Vagina (tissue), 2 donors: ENCODE measurements around the gene CLCA2. TPM values are rescaled to one million over a fixed set of nuclear protein-coding genes. Genes with fewer than 3 reads are reported as not detected.
"Not testable (repeated sequence)": the region's sequence is repeated elsewhere in the genome, so short reads cannot be mapped to it uniquely, and the experiment has no call there.

Experiments used
- DNase-seq, 2 donors: peaks; one replicate each; pipeline ENCODE4 v3.0.0-alpha.2; 2017; ENCODE audit errors: extremely low spot score in 2 of 2
- H3K27ac ChIP-seq: fragments of 200-600 bp; sonication (generic); one replicate; pipeline ENCODE4 v1.5.1; 2019
- H3K27me3 ChIP-seq: fragments of 200-600 bp; sonication (generic); one replicate; pipeline ENCODE4 v1.5.1; 2019
- H3K36me3 ChIP-seq, 2 donors: fragments of 200-600 bp; sonication (generic); one replicate each; pipeline ENCODE4 v1.5.1; 2017 to 2019
- H3K4me1 ChIP-seq: fragments of 200-600 bp; sonication (generic); one replicate; pipeline ENCODE4 v1.5.1; 2019
- H3K4me3 ChIP-seq, 2 donors: fragments of 200-600 bp; sonication (generic); 1 replicate in 1 of 2; 2 replicates in 1 of 2; pipeline ENCODE4 v1.5.1; 2016 to 2019
- H3K9me3 ChIP-seq: fragments of 200-600 bp; sonication (generic); one replicate; pipeline ENCODE4 v1.5.1; 2019
- CTCF ChIP-seq, 3 experiments: fragments of 450-650 bp in 2 of 3; fragments of 200-600 bp in 1 of 3; sonication (generic) in 1 of 3; IDR thresholded peaks; one replicate each; pipeline ENCODE4 v1.5.1; 2017 to 2019; ENCODE audit warnings: antibody characterized with exemption in 3 of 3, mild to moderate bottlenecking in 2 of 3, moderate library complexity in 2 of 3
- POLR2A ChIP-seq, 2 donors: fragments of 450-650 bp; IDR thresholded peaks; one replicate each; pipeline ENCODE4 v1.6.1; 2017; ENCODE audit warnings: antibody characterized with exemption in 2 of 2, mild to moderate bottlenecking in 2 of 2, moderate library complexity in 2 of 2
- POLR2AphosphoS5 ChIP-seq, 2 donors: sonication (generic); formaldehyde crosslinking; IDR thresholded peaks; one replicate each; pipeline ENCODE4 v1.9.0; 2017; ENCODE audit warnings: antibody characterized with exemption in 2 of 2, mild to moderate bottlenecking in 2 of 2, low read depth in 1 of 2; ENCODE audit not compliant: insufficient read depth in 1 of 2
- intact Hi-C: fragments of 100-400 bp; cut with DNase I; formaldehyde crosslinking; loops from one replicate; pipeline ENCODE4 v1.15.1; 2023
- total RNA-seq: library from RNA; depleted of rRNA; stranded (reverse); fragments of >200 nt; gene quantifications from one replicate; pipeline ENCODE4 v1.2.3, GENCODE V29; 2016

Gene CLCA2
- total RNA-seq, 1 donor from 2014 or later: 65.8 TPM

DNA sequence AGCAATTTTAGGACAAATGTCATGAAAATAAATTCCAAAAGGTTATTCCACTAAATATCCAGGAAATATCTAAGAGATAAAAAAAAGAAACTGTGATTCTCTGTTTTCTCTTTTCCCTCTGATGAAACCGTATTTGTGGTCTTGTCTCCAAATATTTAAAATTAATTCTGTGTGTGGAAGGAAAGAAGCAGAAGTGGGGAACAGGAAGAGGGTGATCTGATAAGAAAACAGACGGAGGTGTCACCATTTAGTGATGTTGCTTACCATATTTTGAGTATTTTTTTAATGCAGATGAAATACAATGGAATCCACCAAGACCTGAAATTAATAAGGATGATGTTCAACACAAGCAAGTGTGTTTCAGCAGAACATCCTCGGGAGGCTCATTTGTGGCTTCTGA lies 74.3 kb downstream of the CLCA2 start:
- H3K4me3 ChIP-seq: no peak overlapping the region
- intact Hi-C loops: no loop called here
- H3K27ac ChIP-seq: no peak overlapping the region
- no peaks in the 10 kb centered on the region for H3K36me3 ChIP-seq
- H3K4me1 ChIP-seq: peaks cover 5% of the 10 kb centered on the region
- no peaks in the 10 kb centered on the region for H3K27me3 ChIP-seq
- TF ChIP-seq POLR2AphosphoS5 (IDR thresholded peaks at IDR 0.05; ENCODE audit: insufficient read depth in 1 of 2, low read depth in 1 of 2) (no peak), CTCF (IDR thresholded peaks at IDR 0.05) (no peak), POLR2A (IDR thresholded peaks at IDR 0.05) (no peak)
- no peaks in the 10 kb centered on the region for H3K9me3 ChIP-seq
- no peak for DNase-seq

- Histone ChIP-seq H3K4me3 (no peak overlapping the region), H3K36me3 (no peaks in the 10 kb centered on the region), H3K27ac (no peak overlapping the region), H3K9me3 (no peaks in the 10 kb centered on the region), H3K4me1 (peaks cover 21% of the 10 kb centered on the region), H3K27me3 (no peaks in the 10 kb centered on the region)
- DNase-seq: no peak
- TF ChIP-seq POLR2AphosphoS5 (IDR thresholded peaks at IDR 0.05; ENCODE audit: insufficient read depth in 1 of 2, low read depth in 1 of 2) (no peak), CTCF (IDR thresholded peaks at IDR 0.05) (peak; percentile 36 to 65 (median 64)), POLR2A (IDR thresholded peaks at IDR 0.05) (no peak)
- intact Hi-C loops: loop anchor here (10.0 kb wide), 1 partner anchor 105 kb away; the partner anchor contains the start of gene ODF2L
Measured at GRCh38 chr1:86499987-86500593, 76.1 kb downstream of the CLCA2 start.

- no peak for TF ChIP-seq POLR2AphosphoS5 (IDR thresholded peaks at IDR 0.05; ENCODE audit: insufficient read depth in 1 of 2, low read depth in 1 of 2)
- no peak for TF ChIP-seq CTCF (IDR thresholded peaks at IDR 0.05)
- Histone ChIP-seq H3K36me3 (no peaks in the 10 kb centered on the region), H3K27me3 (no peaks in the 10 kb centered on the region), H3K4me1 (peaks cover 21% of the 10 kb centered on the region), H3K4me3 (no peak overlapping the region), H3K9me3 (no peaks in the 10 kb centered on the region), H3K27ac (no peak overlapping the region)
- intact Hi-C loops: loop anchor here (10.0 kb wide), 1 partner anchor 106 kb away; the partner anchor contains the start of gene ODF2L
- no peak for DNase-seq
Measured at GRCh38 chr1:86500714-86501113, 76.7 kb downstream of the CLCA2 start.

DNA sequence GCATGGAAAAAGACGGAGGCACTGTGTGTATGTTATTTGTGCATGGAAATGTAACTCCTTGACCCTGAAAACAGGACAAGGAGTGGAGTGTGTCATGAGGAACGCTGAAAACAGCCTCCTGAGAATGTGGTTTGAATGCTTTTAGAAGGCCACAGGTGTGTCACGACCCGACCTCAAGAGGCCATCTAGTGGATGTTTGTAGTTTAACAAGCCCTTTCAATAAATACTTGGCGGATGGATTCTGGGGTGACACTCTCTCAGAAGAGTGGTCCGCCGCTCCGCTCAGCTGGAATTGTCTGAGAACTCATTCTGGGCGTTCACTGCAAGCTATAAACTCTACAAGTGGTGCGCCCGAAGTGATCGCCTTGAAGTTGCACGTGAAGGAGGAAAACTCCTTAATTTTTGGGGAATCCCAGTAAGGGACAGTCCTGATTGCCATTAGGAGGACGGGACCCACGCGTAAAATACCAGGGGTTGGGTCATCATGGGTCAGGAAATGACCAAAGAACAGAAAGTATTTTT lies 78.2 kb downstream of the CLCA2 start:
- peak in 1 of 3 experiments; percentile 24 for TF ChIP-seq CTCF (IDR thresholded peaks at IDR 0.05)
- H3K27ac ChIP-seq, H3K36me3 ChIP-seq, H3K9me3 ChIP-seq, H3K4me3 ChIP-seq, H3K27me3 ChIP-seq, DNase-seq: not testable (repeated sequence)
- H3K4me1 ChIP-seq: peaks cover 21% of the 10 kb centered on the region
- intact Hi-C loops: loop anchor here (10.0 kb wide), 1 partner anchor 107 kb away; the partner anchor contains the start of gene ODF2L

DNA sequence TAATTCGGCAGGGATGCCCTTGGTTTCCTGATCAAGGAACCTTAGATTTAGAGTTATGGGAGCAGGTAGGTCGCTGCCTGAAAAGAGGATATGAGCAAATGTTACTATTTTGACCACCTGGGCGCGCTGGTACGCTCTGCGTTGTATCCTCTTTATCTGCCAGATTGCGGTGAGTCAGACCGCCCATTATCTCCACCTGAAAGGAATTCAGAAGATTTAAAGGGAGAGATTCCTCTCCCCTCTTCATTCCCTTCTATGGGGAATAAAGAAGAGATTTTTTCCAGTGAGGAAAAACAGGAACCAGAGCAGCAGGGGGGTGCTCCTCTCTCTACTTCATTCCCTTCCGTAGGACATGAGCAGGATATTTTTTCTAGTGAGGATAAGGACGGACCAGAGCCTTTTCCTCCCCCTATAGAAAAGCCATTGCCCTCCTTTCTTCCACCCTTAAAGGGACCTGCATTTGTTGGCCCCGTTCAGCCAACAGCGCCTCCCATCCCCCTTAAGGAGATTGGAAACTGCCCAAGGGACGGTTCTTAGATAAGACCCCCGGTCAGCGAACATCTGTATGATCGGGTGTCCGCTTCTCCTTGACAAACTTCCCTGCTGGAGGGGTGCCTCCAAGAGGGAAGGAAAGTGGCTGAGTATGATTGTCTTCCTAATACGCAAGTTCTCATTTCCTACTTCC lies 78.9 kb downstream of the CLCA2 start:
- H3K27ac ChIP-seq: peak overlapping the region; percentile 69
- TF ChIP-seq CTCF (IDR thresholded peaks at IDR 0.05) (no peak), POLR2A (IDR thresholded peaks at IDR 0.05) (no peak), POLR2AphosphoS5 (IDR thresholded peaks at IDR 0.05; ENCODE audit: insufficient read depth in 1 of 2, low read depth in 1 of 2) (no peak)
- H3K4me3 ChIP-seq: no peak overlapping the region
- intact Hi-C loops: loop anchor here (10.0 kb wide), 1 partner anchor 108 kb away; the partner anchor contains the start of gene ODF2L
- no peaks in the 10 kb centered on the region for H3K9me3 ChIP-seq
- no peaks in the 10 kb centered on the region for H3K36me3 ChIP-seq
- no peaks in the 10 kb centered on the region for H3K27me3 ChIP-seq
- DNase-seq: no peak
- H3K4me1 ChIP-seq: peaks cover 21% of the 10 kb centered on the region
